ENCODE results near the gene CLEC10A. TPM values are rescaled to one million over a fixed set of nuclear protein-coding genes. Genes with fewer than 3 reads are reported as not detected.

Gene CLEC10A
- polyA plus RNA-seq, 1 experiment, result not detected

GRCh38 chr17:7025245-7025644 lies 54.8 kb downstream of the CLEC10A start:
- Histone ChIP-seq H3K36me3 (ENCODE audit: control insufficient read depth, insufficient read depth, low read length) (no peaks in the 10 kb centered on the region), H3K27me3 (ENCODE audit: control insufficient read depth, insufficient read depth, low read length) (peaks cover 2% of the 10 kb centered on the region; the same call in 1 of the 2 replicates), H3K4me3 (ENCODE audit: low read depth, low read length) (no peak overlapping the region)
- DNase-seq (ENCODE audit: low read depth), result no peak
- ChIA-PET POLR2A (no interaction called here), CTCF (interaction anchor here (0.6 to 2.6 kb wide), 4 partner anchors 11 to 1333 kb away, joined by 3 to 10 read pairs (median 5); partner anchors contain the start of gene SLC16A13)
- no peak for TF ChIP-seq CTCF (IDR thresholded peaks at IDR 0.05; ENCODE audit: insufficient read depth, low read depth, low read length)

Small RNA genes lying within 50 kb of the gene (small RNA-seq; reads per million reads assigned to genes)
- not detected for gene AC120057.1 (ENCODE audit: insufficient read length, low read depth, low replicate concordance)

Other genes with a start within 250 kb of the CLEC10A start
- not detected in 2 replicates for gene TEKT1, start 248.5 kb downstream of the CLEC10A start, polyA plus RNA-seq (2011; rRNA removed)
- not detected in 2 replicates for gene ALOX12, start 84.2 kb downstream of the CLEC10A start, polyA plus RNA-seq (2011; rRNA removed)
- 362 and 399 TPM in 2 replicates for gene RNASEK, start 67.6 kb downstream of the CLEC10A start, polyA plus RNA-seq (2011; rRNA removed)
- not detected in 2 replicates for gene BCL6B, start 57.2 kb downstream of the CLEC10A start, polyA plus RNA-seq (2011; rRNA removed)
- gene SLC16A13, start 44.2 kb downstream of the CLEC10A start, polyA plus RNA-seq (2011; rRNA removed), result 1.4 and 2.8 TPM in 2 replicates
- not detected in 2 replicates for gene SLC16A11, start 36.2 kb downstream of the CLEC10A start, polyA plus RNA-seq (2011; rRNA removed)
- not detected in 2 replicates for gene ASGR2, start 34.6 kb upstream of the CLEC10A start, polyA plus RNA-seq (2011; rRNA removed)
- gene ASGR1, start 99.1 kb upstream of the CLEC10A start, polyA plus RNA-seq (2011; rRNA removed), result 0.56 and 0.59 TPM in 2 replicates
- 13.3 and 20.4 TPM in 2 replicates for gene DLG4, start 139.6 kb upstream of the CLEC10A start, polyA plus RNA-seq (2011; rRNA removed)
- 335 and 517 TPM in 2 replicates for gene ACADVL, start 139.7 kb upstream of the CLEC10A start, polyA plus RNA-seq (2011; rRNA removed)
- 3.6 and 5.0 TPM in 2 replicates for gene DVL2, start 154.3 kb upstream of the CLEC10A start, polyA plus RNA-seq (2011; rRNA removed)
- gene PHF23, start 159.2 kb upstream of the CLEC10A start, polyA plus RNA-seq (2011; rRNA removed), result 59.0 and 72.8 TPM in 2 replicates
- gene GABARAP, start 162.2 kb upstream of the CLEC10A start, polyA plus RNA-seq (2011; rRNA removed), result 762 and 865 TPM in 2 replicates
- gene CTDNEP1, start 171.5 kb upstream of the CLEC10A start, polyA plus RNA-seq (2011; rRNA removed), result 117 and 129 TPM in 2 replicates
- gene ELP5, start 172.0 kb upstream of the CLEC10A start, polyA plus RNA-seq (2011; rRNA removed), result 29.8 and 35.6 TPM in 2 replicates
- gene CLDN7, start 182.2 kb upstream of the CLEC10A start, polyA plus RNA-seq (2011; rRNA removed), result 1.5 and 2.1 TPM in 2 replicates
- gene SLC2A4, start 201.5 kb upstream of the CLEC10A start, polyA plus RNA-seq (2011; rRNA removed), result 0.15 and 0.36 TPM in 2 replicates
- gene YBX2, start 214.4 kb upstream of the CLEC10A start, polyA plus RNA-seq (2011; rRNA removed), result 0.11 TPM in 2 replicates
- gene EIF5A, start 227.4 kb upstream of the CLEC10A start, polyA plus RNA-seq (2011; rRNA removed), result 556 and 579 TPM in 2 replicates
- 12.7 and 37.4 TPM in 2 replicates for gene GPS2, start 235.1 kb upstream of the CLEC10A start, polyA plus RNA-seq (2011; rRNA removed)
- gene NEURL4, start 249.1 kb upstream of the CLEC10A start, polyA plus RNA-seq (2011; rRNA removed), result 8.0 and 14.9 TPM in 2 replicates